ENCODE measurements around the gene PCAT7.

The PCAT7 gene

DNA sequence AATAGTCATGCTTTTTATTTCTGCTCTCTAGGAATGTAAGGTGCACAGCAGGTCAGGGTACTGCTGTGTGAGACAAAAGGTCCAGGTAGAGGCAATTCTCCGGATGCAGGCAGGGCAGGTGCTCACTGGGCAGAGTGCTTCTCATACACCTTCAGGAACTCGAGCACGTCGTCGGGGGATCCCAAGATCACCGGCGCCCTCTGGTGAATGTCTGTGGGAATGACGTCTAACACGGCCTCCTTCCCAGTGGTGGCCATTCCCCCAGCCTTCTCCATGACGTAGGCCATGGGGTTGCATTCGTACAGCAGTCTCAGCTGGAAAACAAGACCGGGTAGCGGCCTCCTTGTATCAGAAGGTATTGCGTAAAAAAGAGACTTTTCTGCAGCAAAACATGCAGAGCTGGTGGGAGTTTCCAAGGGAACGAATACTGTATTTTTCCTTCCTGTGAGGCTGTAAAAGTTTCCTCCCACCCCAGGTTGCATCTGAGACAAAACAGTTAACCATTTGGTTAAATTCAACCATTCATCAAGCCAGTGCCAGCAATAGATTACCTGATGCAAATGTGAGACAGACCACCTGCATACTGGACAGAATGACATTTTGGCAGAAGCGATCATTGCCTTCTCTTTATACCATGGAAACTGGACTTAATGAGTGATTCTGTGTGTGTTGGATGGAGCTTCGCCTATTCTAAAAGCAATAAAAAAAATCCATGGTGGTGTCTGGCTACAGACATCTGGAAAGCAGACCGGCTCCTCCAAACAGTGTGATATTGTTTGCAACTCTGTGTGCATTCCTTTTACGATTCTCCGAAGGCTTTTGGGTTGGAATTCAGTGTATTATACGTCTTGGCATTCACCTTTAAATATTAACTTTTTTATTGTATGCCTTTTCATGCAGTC, 48.6 kb downstream of the PCAT7 start:
- peak; percentile 81 for DNase-seq
- no peaks in the 10 kb centered on the region for H3K9me3 ChIP-seq (replicated peaks; ENCODE audit: insufficient read depth, low read length)
- peak overlapping the region; percentile 9; the same call in 1 of the 2 replicates for H3K27ac ChIP-seq (ENCODE audit: low read length)
- H4K20me1 ChIP-seq (ENCODE audit: insufficient read depth, low read length): no peaks in the 10 kb centered on the region
- no peak overlapping the region for H3K4me3 ChIP-seq (ENCODE audit: low read length)
- H2AFZ ChIP-seq (ENCODE audit: low read length): 0 out of 2 replicates have a peak overlapping the region, but pooled peaks have one; percentile 4
- H3F3A ChIP-seq (ENCODE audit: insufficient read depth, low read length): peaks cover 10% of the 10 kb centered on the region; the same call in 1 of the 2 replicates
- peak overlapping the region; percentile 49; the same call in 1 of the 2 replicates for H3K4me2 ChIP-seq (ENCODE audit: low read depth, low read length)
- no peak for TF ChIP-seq EZH2 (optimal IDR thresholded peaks at IDR 0.05; ENCODE audit: low read depth, low read length)
- peak; percentile 81 for TF ChIP-seq CTCF (IDR thresholded peaks at IDR 0.05; ENCODE audit: low read length)
- no peak overlapping the region for H3K9ac ChIP-seq (ENCODE audit: low read length)
- H3K79me2 ChIP-seq (ENCODE audit: low read length): no peaks in the 10 kb centered on the region
- H3K4me1 ChIP-seq (ENCODE audit: low read length): peaks cover 26% of the 10 kb centered on the region
- no peaks in the 10 kb centered on the region for H3K27me3 ChIP-seq (replicated peaks; ENCODE audit: insufficient read depth, low read length)
- H3K36me3 ChIP-seq (replicated peaks; ENCODE audit: insufficient read depth, low read length): no peaks in the 10 kb centered on the region
- no peaks in the 10 kb centered on the region for H3K9me2 ChIP-seq (replicated peaks; ENCODE audit: insufficient read depth, low read length)

DNA sequence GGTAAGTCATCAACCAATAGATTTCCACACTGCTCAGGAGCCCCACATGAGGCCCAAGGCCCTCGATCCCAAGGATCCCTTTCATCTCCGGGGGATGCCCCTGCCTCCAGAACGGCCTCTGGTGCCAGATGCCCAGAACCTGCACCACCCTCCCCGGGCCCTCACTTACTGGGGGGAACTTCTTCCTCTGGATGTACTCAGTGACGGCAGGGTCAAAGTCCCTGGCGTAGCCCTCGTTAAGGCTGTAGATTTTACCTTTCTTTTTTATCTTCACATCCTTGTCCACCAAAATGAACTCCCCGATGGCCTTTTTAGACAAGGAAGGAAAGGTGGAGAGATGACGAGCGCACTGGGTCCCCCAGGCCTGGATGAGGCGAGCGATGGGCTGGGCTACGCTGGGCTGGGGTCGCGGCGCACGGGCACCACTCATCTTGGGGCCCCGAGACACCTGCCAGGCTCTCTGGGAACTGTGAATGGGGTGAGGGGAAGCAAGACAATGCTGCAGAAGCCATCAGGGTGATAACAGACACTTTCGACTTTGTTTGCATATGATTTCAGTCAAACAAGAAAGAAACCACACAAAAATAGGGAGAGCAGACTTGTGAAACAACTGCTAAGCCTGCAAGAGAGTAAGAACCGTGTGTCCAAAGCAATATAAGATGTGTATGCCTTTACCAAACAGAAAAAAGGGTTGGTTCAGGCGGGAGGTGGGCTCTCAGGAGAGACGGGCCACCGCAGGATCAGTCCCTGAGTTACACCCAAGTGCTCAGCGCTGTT, 52.0 kb downstream of the PCAT7 start:
- Histone ChIP-seq H3K4me3 (ENCODE audit: low read length) (no peak overlapping the region), H3F3A (ENCODE audit: insufficient read depth, low read length) (peaks cover 10% of the 10 kb centered on the region; the same call in 1 of the 2 replicates), H3K27me3 (replicated peaks; ENCODE audit: insufficient read depth, low read length) (no peaks in the 10 kb centered on the region), H4K20me1 (ENCODE audit: insufficient read depth, low read length) (no peaks in the 10 kb centered on the region), H3K4me2 (ENCODE audit: low read depth, low read length) (peak overlapping the region; percentile 21; the same call in 1 of the 2 replicates), H3K27ac (ENCODE audit: low read length) (no peak overlapping the region), H3K4me1 (ENCODE audit: low read length) (peaks cover 30% of the 10 kb centered on the region), H3K36me3 (replicated peaks; ENCODE audit: insufficient read depth, low read length) (no peaks in the 10 kb centered on the region), H3K9me3 (replicated peaks; ENCODE audit: insufficient read depth, low read length) (no peaks in the 10 kb centered on the region), H3K79me2 (ENCODE audit: low read length) (no peaks in the 10 kb centered on the region), H3K9ac (ENCODE audit: low read length) (no peak overlapping the region), H3K9me2 (replicated peaks; ENCODE audit: insufficient read depth, low read length) (no peaks in the 10 kb centered on the region), H2AFZ (ENCODE audit: low read length) (no peak overlapping the region)
- no peak for TF ChIP-seq EZH2phosphoT487 (IDR thresholded peaks at IDR 0.05; ENCODE audit: low read length)
- no peak for TF ChIP-seq CTCF (IDR thresholded peaks at IDR 0.05; ENCODE audit: low read length)
- no peak for TF ChIP-seq EZH2 (optimal IDR thresholded peaks at IDR 0.05; ENCODE audit: low read depth, low read length)
- DNase-seq: peak; percentile 46

- Histone ChIP-seq H3K4me3 (ENCODE audit: low read length) (no peak overlapping the region), H3K4me2 (ENCODE audit: low read depth, low read length) (peak overlapping the region; percentile 21; the same call in 1 of the 2 replicates), H3K27ac (ENCODE audit: low read length) (no peak overlapping the region), H2AFZ (ENCODE audit: low read length) (no peak overlapping the region), H3K9me2 (replicated peaks; ENCODE audit: insufficient read depth, low read length) (no peaks in the 10 kb centered on the region), H3F3A (ENCODE audit: insufficient read depth, low read length) (peaks cover 10% of the 10 kb centered on the region; the same call in 1 of the 2 replicates), H4K20me1 (ENCODE audit: insufficient read depth, low read length) (no peaks in the 10 kb centered on the region), H3K9me3 (replicated peaks; ENCODE audit: insufficient read depth, low read length) (no peaks in the 10 kb centered on the region), H3K9ac (ENCODE audit: low read length) (no peak overlapping the region), H3K4me1 (ENCODE audit: low read length) (peaks cover 34% of the 10 kb centered on the region), H3K79me2 (ENCODE audit: low read length) (no peaks in the 10 kb centered on the region), H3K36me3 (replicated peaks; ENCODE audit: insufficient read depth, low read length) (no peaks in the 10 kb centered on the region), H3K27me3 (replicated peaks; ENCODE audit: insufficient read depth, low read length) (no peaks in the 10 kb centered on the region)
- no peak for DNase-seq
- no peak for TF ChIP-seq EZH2 (optimal IDR thresholded peaks at IDR 0.05; ENCODE audit: low read depth, low read length)
- TF ChIP-seq CTCF (IDR thresholded peaks at IDR 0.05; ENCODE audit: low read length): no peak
- TF ChIP-seq EZH2phosphoT487 (IDR thresholded peaks at IDR 0.05; ENCODE audit: low read length): no peak
Observed at GRCh38 chr9:94607423-94607691, 52.5 kb downstream of the PCAT7 start.

Data from MM.1S (cell line).